RWPE1 (cell line): ENCODE data around the gene SLC39A13.

Source experiments
- CTCF ChIA-PET: fragments of 350-600 bp; sonication (Branson Sonifier 250); formaldehyde crosslinking; extraction: SDS; loops from one replicate; lab custom pipeline; 2021; lab: Yijun Ruan, JAX
- POLR2A ChIA-PET: fragments of 400-600 bp; formaldehyde crosslinking; extraction: SDS; loops from one replicate; lab custom pipeline; 2020; ENCODE audit warnings: antibody characterized with exemption; ENCODE audit not compliant: low non-redundant PET; lab: Yijun Ruan, JAX
- DNase-seq: peaks from one replicate; pipeline ENCODE4 v3.0.0; 2012; ENCODE audit warnings: low spot score
- H3K27ac ChIP-seq: fragments of 450-650 bp; 2 replicates; pipeline ENCODE4 v1.5.1; 2017
- CTCF ChIP-seq: fragments of 450-650 bp; conservative IDR thresholded peaks from 2 replicates; pipeline ENCODE4 v1.5.1; 2017; ENCODE audit warnings: low read depth, mild to moderate bottlenecking

SLC39A13 gene

DNA sequence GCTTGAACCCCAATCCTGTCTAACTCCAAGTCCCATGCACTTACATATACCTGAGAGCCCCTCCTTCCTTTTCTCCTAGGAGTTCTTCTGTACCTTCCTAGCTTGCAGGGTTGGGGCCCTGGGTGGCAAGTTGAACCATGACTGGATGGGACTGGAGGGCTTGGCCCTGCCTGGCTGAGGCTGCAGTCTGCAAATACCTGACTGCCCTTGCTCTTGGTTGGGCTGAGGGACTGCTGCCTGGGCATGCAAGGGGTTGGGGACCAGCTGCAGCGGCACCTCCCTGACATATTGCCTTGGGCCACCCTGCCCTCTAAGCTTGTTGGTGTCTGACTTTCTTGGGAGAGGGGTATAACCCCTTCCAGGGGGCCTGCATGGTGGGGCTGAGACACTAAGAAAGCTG, 9.8 kb upstream of the SLC39A13 start:
- H3K27ac ChIP-seq = peak overlapping the region; percentile 56
- DNase-seq = no peak
- ChIA-PET POLR2A (no interaction called here), CTCF (interaction anchor here (0.7 kb wide), 1 partner anchor 755 kb away, joined by 4 read pairs; no protein-coding TSS in a partner anchor)
- TF ChIP-seq CTCF = no peak

- peak overlapping the region; percentile 70 for H3K27ac ChIP-seq
- TF ChIP-seq CTCF = no peak
- CTCF ChIA-PET = interaction anchor here (0.6 to 0.8 kb wide), 2 partner anchors 7 to 70 kb away, joined by 3 read pairs; no protein-coding TSS in a partner anchor
- POLR2A ChIA-PET = no interaction called here
- no peak for DNase-seq
Measured at GRCh38 chr11:47399860-47400767, 8.3 kb upstream of the SLC39A13 start.

- no peak for DNase-seq
- POLR2A ChIA-PET = no interaction called here
- no peak for TF ChIP-seq CTCF
- H3K27ac ChIP-seq = peak overlapping the region; percentile 70
- CTCF ChIA-PET = no interaction called here
Measured at GRCh38 chr11:47400768-47401279, 7.6 kb upstream of the SLC39A13 start.

GRCh38 chr11:47403135-47403534, 5.3 kb upstream of the SLC39A13 start:
- CTCF ChIA-PET = no interaction called here
- no peak for TF ChIP-seq CTCF

GRCh38 chr11:47403571-47403970, 4.8 kb upstream of the SLC39A13 start:
- POLR2A ChIA-PET = no interaction called here
- peak overlapping the region; percentile 36 for H3K27ac ChIP-seq
- CTCF ChIA-PET = no interaction called here
- no peak for TF ChIP-seq CTCF
- DNase-seq = no peak

More at GRCh38 chr11:47403135-47403534, 5.3 kb upstream of the SLC39A13 start:
- peak overlapping the region; percentile 36; the same call in 1 of the 2 replicates for H3K27ac ChIP-seq
- POLR2A ChIA-PET = no interaction called here
- no peak for DNase-seq

GRCh38 chr11:47406896-47407745, 1.3 kb upstream of the SLC39A13 start:
- CTCF ChIA-PET = interaction anchor here (0.6 to 1.3 kb wide), 4 partner anchors 8 to 33 kb away, joined by 3 to 8 read pairs (median 4); no protein-coding TSS in a partner anchor
- H3K27ac ChIP-seq = peak overlapping the region; percentile 97
- DNase-seq = no peak
- TF ChIP-seq CTCF = no peak
- POLR2A ChIA-PET = interaction anchor here (0.6 to 0.8 kb wide), 2 partner anchors 10 to 22 kb away, joined by 3 to 5 read pairs; no protein-coding TSS in a partner anchor
